HG03558 (cell line): ENCODE results near the gene APOL6.

Experiments used
- ATAC-seq: cut with Tn5 transposase; IDR thresholded peaks from one replicate; pipeline ENCODE4 v1.9.1; 2021; ENCODE audit warnings: moderate number of reproducible peaks; ENCODE audit not compliant: unreplicated experiment; ENCODE audit errors: extremely low read depth

The APOL6 gene

GRCh38 chr22:35708917-35709316 is 60.7 kb downstream of the APOL6 start:
- no peak for ATAC-seq

- no peak for ATAC-seq
Measured at GRCh38 chr22:35711336-35711735, 63.1 kb downstream of the APOL6 start.

- ATAC-seq: no peak
Measured at GRCh38 chr22:35712672-35713071, 64.4 kb downstream of the APOL6 start.

GRCh38 chr22:35717572-35717971 is 69.3 kb downstream of the APOL6 start, which contains the start of gene APOL5:
Gene APOL5, plus strand, starts transcription at chr22:35717872. Its CDS starts 0 bp downstream, at chr22:35717872.
- no peak for ATAC-seq
